WTC11 (cell line): Measurements from ENCODE around the gene EIF5A. TPM values are rescaled to one million over a fixed set of nuclear protein-coding genes. Genes with fewer than 3 reads are reported as not detected.

Source experiments
- ATAC-seq: fragments of 200-7000 bp; cut with Tn5 transposase; 2 replicates; pipeline ENCODE4 v1.10.0; 2021; ENCODE audit warnings: mild to moderate bottlenecking, moderate library complexity
- CTCF ChIA-PET: fragments of 300-600 bp; sonication (Branson Sonifier 250); formaldehyde crosslinking; loops from one replicate; lab custom pipeline; 2021; ENCODE audit warnings: antibody characterized with exemption; lab: Charles Lee
- POLR2A ChIA-PET: fragments of 350-600 bp; sonication (Branson Sonifier 250); formaldehyde crosslinking; loops from one replicate; lab custom pipeline; 2021; ENCODE audit warnings: antibody characterized with exemption; lab: Charles Lee
- DNase-seq: peaks from one replicate; pipeline ENCODE4 v3.0.0; 2021; ENCODE audit warnings: low spot score
- H3K27ac Mint-ChIP-seq: 2 replicates; pipeline ENCODE4 v1.8.0; 2021; ENCODE audit warnings: mixed read lengths
- H3K27me3 Mint-ChIP-seq: 2 replicates; pipeline ENCODE4 v1.8.0; 2021; ENCODE audit warnings: low read depth, mild to moderate bottlenecking, moderate library complexity, mixed read lengths
- H3K36me3 Mint-ChIP-seq: 2 replicates; pipeline ENCODE4 v1.8.0; 2021; ENCODE audit warnings: mixed read lengths
- H3K4me1 Mint-ChIP-seq: 2 replicates; pipeline ENCODE4 v1.8.0; 2022; ENCODE audit warnings: mixed read lengths
- H3K4me3 Mint-ChIP-seq: 2 replicates; pipeline ENCODE4 v1.8.0; 2021; ENCODE audit warnings: mild to moderate bottlenecking, moderate library complexity, mixed read lengths
- H3K9me3 Mint-ChIP-seq: 2 replicates; pipeline ENCODE4 v1.8.0; 2021; ENCODE audit warnings: mixed read lengths
- ATF6 ChIP-seq: sonication (generic); formaldehyde crosslinking; IDR thresholded peaks from 2 replicates; pipeline ENCODE4 v1.8.1; 2023; ENCODE audit warnings: mild to moderate bottlenecking, missing genetic modification reagents
- CREB1 ChIP-seq: sonication (generic); formaldehyde crosslinking; IDR thresholded peaks from 2 replicates; pipeline ENCODE4 v1.8.0; 2023; ENCODE audit warnings: mild to moderate bottlenecking, missing genetic modification reagents
- CREM ChIP-seq: sonication (generic); formaldehyde crosslinking; IDR thresholded peaks from 2 replicates; pipeline ENCODE4 v1.8.1; 2022; ENCODE audit warnings: mild to moderate bottlenecking, missing genetic modification reagents, moderate library complexity
- FOXP1 ChIP-seq: sonication (generic); formaldehyde crosslinking; IDR thresholded peaks from 2 replicates; pipeline ENCODE4 v1.8.0; 2022; ENCODE audit warnings: missing genetic modification reagents, mild to moderate bottlenecking, moderate library complexity, borderline replicate concordance
- HMGA2 ChIP-seq: fragments of 250-450 bp; sonication (Bioruptor Pico); IDR thresholded peaks from 2 replicates; pipeline ENCODE4 v1.4.0; 2021; ENCODE audit warnings: mild to moderate bottlenecking, moderate library complexity
- JAZF1 ChIP-seq: fragments of 250-450 bp; sonication (Bioruptor Pico); IDR thresholded peaks from 2 replicates; pipeline ENCODE4 v1.9.0; 2021; ENCODE audit warnings: moderate library complexity, mild to moderate bottlenecking, inconsistent platforms
- MAX ChIP-seq: sonication (generic); formaldehyde crosslinking; IDR thresholded peaks from 2 replicates; pipeline ENCODE4 v1.8.0; 2022; ENCODE audit warnings: mild to moderate bottlenecking, missing genetic modification reagents
- NFE2L1 ChIP-seq: sonication (generic); formaldehyde crosslinking; IDR thresholded peaks from 2 replicates; pipeline ENCODE4 v1.8.1; 2023; ENCODE audit warnings: missing genetic modification reagents
- NR1H2 ChIP-seq: sonication (generic); formaldehyde crosslinking; IDR thresholded peaks from 2 replicates; pipeline ENCODE4 v1.9.0; 2021; ENCODE audit warnings: mild to moderate bottlenecking, moderate library complexity, missing genetic modification reagents
- NR3C1 ChIP-seq: sonication (generic); formaldehyde crosslinking; conservative IDR thresholded peaks from 2 replicates; pipeline ENCODE4 v1.8.1; 2023; ENCODE audit warnings: low read depth, mild to moderate bottlenecking, missing genetic modification reagents
- RORB ChIP-seq: fragments of 250-450 bp; sonication (Bioruptor Pico); IDR thresholded peaks from 2 replicates; pipeline ENCODE4 v1.9.0; 2021; ENCODE audit warnings: mild to moderate bottlenecking
- SP1 ChIP-seq: sonication (generic); formaldehyde crosslinking; conservative IDR thresholded peaks from 2 replicates; pipeline ENCODE4 v1.8.1; 2022; ENCODE audit warnings: missing genetic modification reagents
- TP53 ChIP-seq: sonication (generic); formaldehyde crosslinking; IDR thresholded peaks from 2 replicates; pipeline ENCODE4 v1.8.1; 2023; ENCODE audit warnings: mild to moderate bottlenecking, missing genetic modification reagents
- ZNF138 ChIP-seq: sonication (generic); formaldehyde crosslinking; conservative IDR thresholded peaks from 2 replicates; pipeline ENCODE4 v1.8.1; 2022; ENCODE audit warnings: mild to moderate bottlenecking, moderate library complexity, missing genetic modification reagents
- ZNF219 ChIP-seq: sonication (generic); formaldehyde crosslinking; IDR thresholded peaks from 2 replicates; pipeline ENCODE4 v1.8.0; 2023; ENCODE audit warnings: missing genetic modification reagents, mild to moderate bottlenecking, borderline replicate concordance
- ZNF423 ChIP-seq: fragments of 250-450 bp; sonication (Bioruptor Pico); IDR thresholded peaks from 2 replicates; pipeline ENCODE4 v2.1.2; 2022; ENCODE audit warnings: mild to moderate bottlenecking, moderate library complexity
- total RNA-seq: library from RNA; stranded (reverse); gene quantifications from 3 replicates; pipeline ENCODE4 v1.2.3, GENCODE V29; 2021
- TF ChIP-seq, protein P1 (sequence below): sonication (generic); formaldehyde crosslinking; IDR thresholded peaks from 2 replicates; pipeline ENCODE4 v1.8.1; 2022; ENCODE audit warnings: low read depth, missing genetic modification reagents, borderline replicate concordance
- TF ChIP-seq, protein P2 (sequence below): fragments of 250-450 bp; sonication (Bioruptor Pico); IDR thresholded peaks from 2 replicates; pipeline ENCODE4 v1.9.0; 2021; ENCODE audit warnings: moderate library complexity, mild to moderate bottlenecking, inconsistent platforms, borderline replicate concordance
- TF ChIP-seq, protein P3 (sequence below): sonication (generic); formaldehyde crosslinking; conservative IDR thresholded peaks from 2 replicates; pipeline ENCODE4 v1.8.1; 2023; ENCODE audit warnings: mild to moderate bottlenecking, low read depth, missing genetic modification reagents, moderate library complexity
- TF ChIP-seq, protein P4 (sequence below): sonication (generic); formaldehyde crosslinking; IDR thresholded peaks from 2 replicates; pipeline ENCODE4 v1.8.1; 2023; ENCODE audit warnings: mild to moderate bottlenecking, missing genetic modification reagents

Gene EIF5A
- total RNA-seq, 1 experiment from 2014 or later: 1,021 TPM

- Mint-ChIP-seq H3K4me3 (no peak overlapping the region), H3K27me3 (peaks cover 26% of the 10 kb centered on the region), H3K9me3 (no peaks in the 10 kb centered on the region), H3K27ac (no peak overlapping the region; the same call in 1 of the 2 replicates), H3K36me3 (no peaks in the 10 kb centered on the region; the same call in 1 of the 2 replicates), H3K4me1 (peaks cover 22% of the 10 kb centered on the region)
- ATAC-seq: no peak
- DNase-seq: no peak
- TF ChIP-seq, protein P1, sequence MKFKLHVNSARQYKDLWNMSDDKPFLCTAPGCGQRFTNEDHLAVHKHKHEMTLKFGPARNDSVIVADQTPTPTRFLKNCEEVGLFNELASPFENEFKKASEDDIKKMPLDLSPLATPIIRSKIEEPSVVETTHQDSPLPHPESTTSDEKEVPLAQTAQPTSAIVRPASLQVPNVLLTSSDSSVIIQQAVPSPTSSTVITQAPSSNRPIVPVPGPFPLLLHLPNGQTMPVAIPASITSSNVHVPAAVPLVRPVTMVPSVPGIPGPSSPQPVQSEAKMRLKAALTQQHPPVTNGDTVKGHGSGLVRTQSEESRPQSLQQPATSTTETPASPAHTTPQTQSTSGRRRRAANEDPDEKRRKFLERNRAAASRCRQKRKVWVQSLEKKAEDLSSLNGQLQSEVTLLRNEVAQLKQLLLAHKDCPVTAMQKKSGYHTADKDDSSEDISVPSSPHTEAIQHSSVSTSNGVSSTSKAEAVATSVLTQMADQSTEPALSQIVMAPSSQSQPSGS (CRISPR knock-in tag): no peak
- TF ChIP-seq HMGA2 (no peak), ZNF138 (CRISPR knock-in tag) (no peak), CREB1 (CRISPR knock-in tag) (no peak), ZNF423 (CRISPR knock-in tag) (peak; percentile 45; the same call in 1 of the 2 replicates)
- CTCF ChIA-PET: interaction anchor here (0.7 to 5.4 kb wide), 4 partner anchors 7 to 115 kb away, joined by 3 to 61 read pairs (median 5); partner anchors contain the start of genes SLC2A4 and TMEM256
- POLR2A ChIA-PET: interaction anchor here (0.6 kb wide), 1 partner anchor 11 kb away, joined by 4 read pairs; no protein-coding TSS in a partner anchor
These were observed 18.0 kb upstream of the EIF5A start for GRCh38 chr17:7289256-7290032.

DNA sequence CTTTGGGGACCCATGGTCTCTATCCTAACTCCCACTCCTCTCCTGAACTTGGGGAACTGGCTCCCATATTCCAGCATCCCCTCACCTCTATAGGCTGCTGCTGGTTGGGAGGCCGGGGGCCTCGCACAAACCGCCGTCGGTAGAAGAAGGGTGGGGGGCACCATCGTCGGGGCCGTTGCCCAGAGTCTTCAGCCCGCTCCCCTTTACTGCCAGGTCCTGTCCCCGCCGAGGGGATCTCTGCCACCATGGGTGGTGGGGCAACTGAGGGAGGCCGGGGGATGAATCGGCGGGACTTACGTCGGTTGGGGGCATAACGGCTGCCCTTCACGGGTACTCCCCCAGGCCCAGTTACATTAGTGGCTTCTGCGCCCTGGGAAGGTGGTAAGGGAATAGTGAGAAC is 17.3 kb upstream of the EIF5A start:
- Mint-ChIP-seq H3K36me3 (no peaks in the 10 kb centered on the region; the same call in 1 of the 2 replicates), H3K4me1 (peaks cover 23% of the 10 kb centered on the region)
- DNase-seq: no peak
- CTCF ChIA-PET: interaction anchor here (5.4 kb wide), 1 partner anchor 9 kb away, joined by 61 read pairs; the partner anchor contains the start of gene SLC2A4
- ATAC-seq: no peak
- TF ChIP-seq NR1H2 (CRISPR knock-in tag): no peak
- no peak for TF ChIP-seq SP1 (CRISPR knock-in tag)
- no peak for TF ChIP-seq TP53 (CRISPR knock-in tag)
- TF ChIP-seq JAZF1 (CRISPR knock-in tag): no peak
- no peak for TF ChIP-seq ZNF219 (CRISPR knock-in tag)
- TF ChIP-seq, all 79 proteins: peak for 0
- H3K4me3 Mint-ChIP-seq: no peak overlapping the region
- no peak overlapping the region; the same call in 1 of the 2 replicates for H3K27ac Mint-ChIP-seq
- no peaks in the 10 kb centered on the region for H3K9me3 Mint-ChIP-seq
- POLR2A ChIA-PET: no interaction called here
- H3K27me3 Mint-ChIP-seq: peaks cover 30% of the 10 kb centered on the region

- Mint-ChIP-seq H3K4me1 (peaks cover 25% of the 10 kb centered on the region), H3K27ac (no peak overlapping the region), H3K9me3 (no peaks in the 10 kb centered on the region), H3K36me3 (no peaks in the 10 kb centered on the region; the same call in 1 of the 2 replicates), H3K4me3 (no peak overlapping the region), H3K27me3 (peaks cover 35% of the 10 kb centered on the region)
- POLR2A ChIA-PET: interaction anchor here (0.6 kb wide), 1 partner anchor 284 kb away, joined by 3 read pairs; no protein-coding TSS in a partner anchor
- CTCF ChIA-PET: interaction anchor here (5.4 kb wide), 1 partner anchor 10 kb away, joined by 61 read pairs; the partner anchor contains the start of gene SLC2A4
- ATAC-seq (no peak), DNase-seq (no peak)
- TF ChIP-seq JAZF1 (CRISPR knock-in tag): no peak
- TF ChIP-seq MAX: no peak
- TF ChIP-seq NFE2L1 (CRISPR knock-in tag): no peak
- TF ChIP-seq, protein P2, sequence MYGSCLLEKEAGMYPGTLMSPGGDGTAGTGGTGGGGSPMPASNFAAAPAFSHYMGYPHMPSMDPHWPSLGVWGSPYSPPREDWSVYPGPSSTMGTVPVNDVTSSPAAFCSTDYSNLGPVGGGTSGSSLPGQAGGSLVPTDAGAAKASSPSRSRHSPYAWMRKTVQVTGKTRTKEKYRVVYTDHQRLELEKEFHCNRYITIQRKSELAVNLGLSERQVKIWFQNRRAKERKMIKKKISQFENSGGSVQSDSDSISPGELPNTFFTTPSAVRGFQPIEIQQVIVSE (CRISPR knock-in tag): no peak
- no peak for TF ChIP-seq ATF6 (CRISPR knock-in tag)
- TF ChIP-seq, protein P3, sequence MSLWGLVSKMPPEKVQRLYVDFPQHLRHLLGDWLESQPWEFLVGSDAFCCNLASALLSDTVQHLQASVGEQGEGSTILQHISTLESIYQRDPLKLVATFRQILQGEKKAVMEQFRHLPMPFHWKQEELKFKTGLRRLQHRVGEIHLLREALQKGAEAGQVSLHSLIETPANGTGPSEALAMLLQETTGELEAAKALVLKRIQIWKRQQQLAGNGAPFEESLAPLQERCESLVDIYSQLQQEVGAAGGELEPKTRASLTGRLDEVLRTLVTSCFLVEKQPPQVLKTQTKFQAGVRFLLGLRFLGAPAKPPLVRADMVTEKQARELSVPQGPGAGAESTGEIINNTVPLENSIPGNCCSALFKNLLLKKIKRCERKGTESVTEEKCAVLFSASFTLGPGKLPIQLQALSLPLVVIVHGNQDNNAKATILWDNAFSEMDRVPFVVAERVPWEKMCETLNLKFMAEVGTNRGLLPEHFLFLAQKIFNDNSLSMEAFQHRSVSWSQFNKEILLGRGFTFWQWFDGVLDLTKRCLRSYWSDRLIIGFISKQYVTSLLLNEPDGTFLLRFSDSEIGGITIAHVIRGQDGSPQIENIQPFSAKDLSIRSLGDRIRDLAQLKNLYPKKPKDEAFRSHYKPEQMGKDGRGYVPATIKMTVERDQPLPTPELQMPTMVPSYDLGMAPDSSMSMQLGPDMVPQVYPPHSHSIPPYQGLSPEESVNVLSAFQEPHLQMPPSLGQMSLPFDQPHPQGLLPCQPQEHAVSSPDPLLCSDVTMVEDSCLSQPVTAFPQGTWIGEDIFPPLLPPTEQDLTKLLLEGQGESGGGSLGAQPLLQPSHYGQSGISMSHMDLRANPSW: no peak
- TF ChIP-seq FOXP1 (CRISPR knock-in tag): no peak
- TF ChIP-seq NR3C1 (CRISPR knock-in tag): no peak
- TF ChIP-seq CREB1 (CRISPR knock-in tag): no peak
- no peak for TF ChIP-seq RORB
- no peak for TF ChIP-seq CREM (CRISPR knock-in tag)
- TF ChIP-seq ZNF219 (CRISPR knock-in tag): no peak
- TF ChIP-seq, protein P4, sequence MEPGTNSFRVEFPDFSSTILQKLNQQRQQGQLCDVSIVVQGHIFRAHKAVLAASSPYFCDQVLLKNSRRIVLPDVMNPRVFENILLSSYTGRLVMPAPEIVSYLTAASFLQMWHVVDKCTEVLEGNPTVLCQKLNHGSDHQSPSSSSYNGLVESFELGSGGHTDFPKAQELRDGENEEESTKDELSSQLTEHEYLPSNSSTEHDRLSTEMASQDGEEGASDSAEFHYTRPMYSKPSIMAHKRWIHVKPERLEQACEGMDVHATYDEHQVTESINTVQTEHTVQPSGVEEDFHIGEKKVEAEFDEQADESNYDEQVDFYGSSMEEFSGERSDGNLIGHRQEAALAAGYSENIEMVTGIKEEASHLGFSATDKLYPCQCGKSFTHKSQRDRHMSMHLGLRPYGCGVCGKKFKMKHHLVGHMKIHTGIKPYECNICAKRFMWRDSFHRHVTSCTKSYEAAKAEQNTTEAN (CRISPR knock-in tag): no peak
- TF ChIP-seq, protein P1 (CRISPR knock-in tag): no peak
These were observed 16.7 kb upstream of the EIF5A start for GRCh38 chr17:7290685-7291084.
